HG02973 (cell line): Measurements from ENCODE around the gene MADCAM1.

Source experiments
- ATAC-seq: cut with Tn5 transposase; IDR thresholded peaks from one replicate; pipeline ENCODE4 v1.9.1; 2021; ENCODE audit warnings: moderate library complexity; ENCODE audit not compliant: unreplicated experiment

MADCAM1 gene

GRCh38 chr19:547836-548720 lies 51.8 kb downstream of the MADCAM1 start:
- no peak for ATAC-seq

GRCh38 chr19:548886-549830 lies 52.9 kb downstream of the MADCAM1 start:
- ATAC-seq, result no peak

- no peak for ATAC-seq
Observed at GRCh38 chr19:554817-555216, 58.5 kb downstream of the MADCAM1 start.
